HL-60 (cell line): Measurements from ENCODE around the gene FOXF1.

ENCODE experiments used
- DNase-seq, 2 experiments: peaks; one replicate each; pipeline ENCODE4 v3.0.0-alpha.2; 2010 to 2020; ENCODE audit warnings: low read depth in 1 of 2, low spot score in 1 of 2
- H3K27ac ChIP-seq: fragments of 250-450 bp; sonication (Bioruptor Pico); replicated peaks from 2 replicates; pipeline ENCODE4 v1.5.1; 2020; ENCODE audit warnings: mild to moderate bottlenecking, moderate library complexity
- H3K27me3 ChIP-seq: fragments of 250-450 bp; sonication (Bioruptor Pico); 2 replicates; pipeline ENCODE4 v1.5.1; 2021; ENCODE audit warnings: mild to moderate bottlenecking, moderate library complexity; ENCODE audit not compliant: insufficient read depth, poor library complexity, severe bottlenecking
- H3K4me3 ChIP-seq: replicated peaks from 2 replicates; pipeline ENCODE4 v1.5.1; 2011; ENCODE audit warnings: mild to moderate bottlenecking, control low read depth, low read length; ENCODE audit not compliant: insufficient read depth
- CTCF ChIP-seq: IDR thresholded peaks from one replicate; pipeline ENCODE4 v1.5.1; 2011; ENCODE audit warnings: low read length, control low read depth, inconsistent platforms; ENCODE audit not compliant: insufficient read depth
- GABPA ChIP-seq: IDR thresholded peaks from 2 replicates; pipeline ENCODE4 v1.6.1; 2012; ENCODE audit warnings: low read depth
- POLR2AphosphoS5 ChIP-seq: IDR thresholded peaks from 2 replicates; pipeline ENCODE4 v1.6.1; 2012; ENCODE audit warnings: low read depth
- REST ChIP-seq: IDR thresholded peaks from 2 replicates; pipeline ENCODE4 v1.6.1; 2012; ENCODE audit warnings: low read depth; ENCODE audit not compliant: insufficient replicate concordance
- SPI1 ChIP-seq: IDR thresholded peaks from 2 replicates; pipeline ENCODE4 v1.6.1; 2012; ENCODE audit warnings: low read depth, mild to moderate bottlenecking, borderline replicate concordance

The FOXF1 gene

GRCh38 chr16:86496262-86496928, 13.9 kb upstream of the FOXF1 start:
- no peak for TF ChIP-seq GABPA
- TF ChIP-seq CTCF = no peak
- no peak for TF ChIP-seq SPI1
- TF ChIP-seq REST = no peak
- no peak for TF ChIP-seq POLR2AphosphoS5
- Histone ChIP-seq H3K27me3 (no peaks in the 10 kb centered on the region), H3K4me3 (no peak overlapping the region), H3K27ac (no peak overlapping the region)
- DNase-seq = no peak

- TF ChIP-seq CTCF (no peak), SPI1 (no peak), POLR2AphosphoS5 (no peak), GABPA (no peak), REST (no peak)
- DNase-seq = no peak
- no peak overlapping the region for H3K4me3 ChIP-seq
- H3K27me3 ChIP-seq = no peaks in the 10 kb centered on the region
- no peak overlapping the region for H3K27ac ChIP-seq
Measured at GRCh38 chr16:86496929-86497461, 13.3 kb upstream of the FOXF1 start.

- H3K27ac ChIP-seq = no peak overlapping the region
- H3K27me3 ChIP-seq = no peaks in the 10 kb centered on the region
- DNase-seq = no peak
- no peak overlapping the region for H3K4me3 ChIP-seq
- TF ChIP-seq CTCF (no peak), SPI1 (no peak), POLR2AphosphoS5 (no peak)
Measured at GRCh38 chr16:86497551-86498021, 12.7 kb upstream of the FOXF1 start.
